IPS DF 6.9 (cell line): Measurements from ENCODE around the gene PADI1.

Experiments
- DNase-seq: peaks from one replicate; pipeline ENCODE4 v3.0.0-alpha.2; 2013; ENCODE audit warnings: low read depth, low spot score
- H3K27ac ChIP-seq: one replicate; pipeline ENCODE4 v1.5.1; 2013; ENCODE audit warnings: low read length, control low read depth
- H3K27me3 ChIP-seq: 2 replicates; pipeline ENCODE4 v1.6.1; 2013; ENCODE audit warnings: mild to moderate bottlenecking, low read length; ENCODE audit not compliant: control insufficient read depth, insufficient read depth
- H3K36me3 ChIP-seq: 2 replicates; pipeline ENCODE4 v1.6.1; 2013; ENCODE audit warnings: low read length; ENCODE audit not compliant: control insufficient read depth, insufficient read depth
- H3K4me1 ChIP-seq: 2 replicates; pipeline ENCODE4 v1.6.1; 2013; ENCODE audit warnings: low read length; ENCODE audit not compliant: control insufficient read depth, insufficient read depth
- H3K4me3 ChIP-seq: 2 replicates; pipeline ENCODE4 v1.5.1; 2013; ENCODE audit warnings: mild to moderate bottlenecking, low read length
- H3K9me3 ChIP-seq: 2 replicates; pipeline ENCODE4 v1.6.1; 2013; ENCODE audit warnings: low read length, inconsistent platforms; ENCODE audit not compliant: control insufficient read depth, insufficient read depth
- whole genome bisulfite sequencing: extraction: QIAGEN DNeasy Blood & Tissue Kit; methylation state at CpG from one replicate; pipeline ENCODE4 v1.1.7; 2013; ENCODE audit warnings: mixed read lengths, missing lambda C conversion rate; ENCODE audit not compliant: insufficient read length, insufficient coverage; 5-methylcytosine and 5-hydroxymethylcytosine counted together

PADI1 gene

DNA sequence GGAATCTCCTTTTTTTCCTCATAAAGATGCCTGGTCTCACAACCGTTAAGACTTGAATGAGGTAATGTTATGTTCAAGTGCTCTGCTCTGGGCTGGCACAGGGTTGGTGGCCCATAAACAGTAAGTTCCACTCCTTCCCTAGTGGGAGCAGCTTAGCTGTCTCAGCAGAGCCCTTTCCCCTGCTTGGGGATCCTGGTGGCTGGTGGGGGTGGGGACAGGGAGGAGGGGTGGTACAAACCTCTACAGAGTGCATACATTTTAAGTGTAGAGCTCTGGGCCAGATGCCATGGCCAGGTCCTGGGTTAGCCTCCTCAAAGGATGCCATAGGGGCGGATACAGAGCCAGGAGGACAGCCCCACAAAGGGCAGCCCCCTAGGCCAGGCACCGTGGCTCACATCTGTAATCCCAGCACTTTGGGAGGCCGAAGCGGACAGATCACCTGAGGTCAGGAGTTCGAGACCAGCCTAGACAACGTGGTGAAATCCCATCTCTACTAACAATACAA lies 20.7 kb upstream of the PADI1 start:
- Histone ChIP-seq H3K27ac (no peak overlapping the region), H3K4me3 (no peak overlapping the region), H3K9me3 (no peaks in the 10 kb centered on the region), H3K36me3 (no peaks in the 10 kb centered on the region), H3K27me3 (no peaks in the 10 kb centered on the region), H3K4me1 (peaks cover 2% of the 10 kb centered on the region; the same call in 1 of the 2 replicates)
- WGBS, result no CpG with 5 or more reads among the region's 7 CpGs
- no peak for DNase-seq

DNA sequence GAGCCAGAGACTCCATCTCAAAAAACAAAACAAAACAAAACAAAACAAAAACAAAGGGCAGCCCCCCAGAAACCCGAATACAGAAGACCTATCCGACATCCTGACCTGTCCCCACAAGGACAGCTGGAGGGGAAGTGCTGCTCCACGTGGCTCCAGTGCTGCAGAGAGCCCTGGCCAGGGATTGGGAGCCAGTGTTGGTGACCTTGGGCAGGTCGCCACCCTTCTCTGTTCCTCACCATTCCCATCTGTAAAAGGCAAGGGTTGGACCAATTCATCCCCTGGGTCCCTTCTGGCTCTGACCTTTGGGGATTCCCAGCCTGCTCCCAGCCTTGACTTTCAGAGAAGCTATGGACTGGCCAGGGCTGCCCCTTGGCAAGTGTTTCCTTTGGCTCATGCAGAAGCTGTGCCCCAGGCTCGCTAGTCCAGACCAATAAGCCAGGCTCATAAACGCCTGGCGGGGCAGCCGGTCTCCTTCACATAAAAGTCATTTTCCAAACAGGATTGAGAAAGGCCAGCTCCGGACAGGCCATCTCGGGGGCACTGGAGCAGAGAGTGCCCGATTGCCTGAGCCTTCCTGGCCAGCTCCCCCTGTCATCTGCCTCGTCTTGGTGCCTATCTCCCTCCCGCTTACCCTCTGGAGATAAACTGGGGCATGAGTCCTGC lies 20.0 kb upstream of the PADI1 start:
- peaks cover 2% of the 10 kb centered on the region; the same call in 1 of the 2 replicates for H3K4me1 ChIP-seq
- no peak overlapping the region for H3K4me3 ChIP-seq
- no peak overlapping the region for H3K27ac ChIP-seq
- H3K27me3 ChIP-seq, result no peaks in the 10 kb centered on the region
- DNase-seq, result no peak
- H3K36me3 ChIP-seq, result no peaks in the 10 kb centered on the region
- WGBS, result no CpG with 5 or more reads among the region's 13 CpGs
- H3K9me3 ChIP-seq, result no peaks in the 10 kb centered on the region

DNA sequence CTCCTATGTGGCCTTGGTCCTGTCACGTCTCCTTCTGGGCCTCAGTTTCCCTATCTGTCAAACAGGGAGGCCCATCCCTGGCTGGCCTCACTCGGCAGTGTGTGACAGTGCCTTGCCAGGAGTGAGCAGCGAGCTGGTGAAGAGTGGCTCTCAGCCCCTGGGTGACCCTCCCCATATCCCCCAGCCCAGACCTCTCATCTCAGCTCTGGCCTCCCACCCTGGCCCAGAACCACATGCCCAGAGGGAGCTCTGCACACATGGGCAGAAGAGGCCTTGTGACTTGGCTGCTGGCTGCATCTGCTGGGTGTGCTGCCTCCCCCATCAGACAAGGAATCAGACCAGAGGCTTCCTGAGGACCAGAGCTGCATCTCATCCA lies 19.5 kb upstream of the PADI1 start:
- no peak overlapping the region for H3K4me3 ChIP-seq
- no peak for DNase-seq
- peaks cover 3% of the 10 kb centered on the region; the same call in 1 of the 2 replicates for H3K4me1 ChIP-seq
- no CpG with 5 or more reads among the region's 3 CpGs for WGBS
- no peaks in the 10 kb centered on the region for H3K27me3 ChIP-seq
- no peaks in the 10 kb centered on the region for H3K36me3 ChIP-seq
- H3K27ac ChIP-seq, result no peak overlapping the region
- no peaks in the 10 kb centered on the region for H3K9me3 ChIP-seq

DNA sequence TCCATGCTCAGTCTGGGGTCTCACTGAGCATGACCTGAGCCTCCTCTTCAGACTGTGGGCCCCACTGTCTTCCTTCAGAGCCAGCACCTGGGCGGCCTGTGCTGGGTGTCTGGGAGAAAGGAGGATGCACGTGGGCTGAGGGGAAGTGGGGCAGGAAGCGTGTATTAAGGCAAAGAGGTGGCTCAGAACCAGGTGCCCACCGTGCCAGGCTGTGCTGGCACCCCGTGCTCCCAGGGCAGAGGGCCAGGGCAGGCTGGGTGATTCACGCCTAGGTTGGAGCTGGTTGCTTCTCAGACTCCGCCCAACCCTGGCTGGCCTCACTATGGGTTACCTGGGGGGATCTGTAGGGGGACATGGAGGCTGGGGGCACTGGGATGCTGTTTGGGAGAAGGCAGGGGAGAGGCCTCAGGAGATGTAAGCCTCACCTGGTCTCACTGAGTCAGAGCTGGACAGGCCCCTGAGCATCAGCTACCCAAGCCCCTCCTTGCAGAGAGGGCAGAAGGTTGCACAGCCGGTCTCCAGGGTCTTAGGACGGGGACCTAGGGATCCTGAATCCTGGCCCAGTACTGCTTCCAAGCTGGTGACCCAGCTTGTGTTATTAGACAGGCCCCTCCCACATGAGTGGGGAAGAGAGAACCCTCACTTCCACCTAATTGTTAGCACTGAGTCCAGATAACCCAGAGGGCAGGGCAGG lies 18.6 kb upstream of the PADI1 start:
- no peak for DNase-seq
- H3K27me3 ChIP-seq, result no peaks in the 10 kb centered on the region
- H3K4me1 ChIP-seq, result peaks cover 3% of the 10 kb centered on the region; the same call in 1 of the 2 replicates
- no peak overlapping the region for H3K27ac ChIP-seq
- no peaks in the 10 kb centered on the region for H3K36me3 ChIP-seq
- no peak overlapping the region for H3K4me3 ChIP-seq
- no CpG with 5 or more reads among the region's 9 CpGs for WGBS
- H3K9me3 ChIP-seq, result no peaks in the 10 kb centered on the region

DNA sequence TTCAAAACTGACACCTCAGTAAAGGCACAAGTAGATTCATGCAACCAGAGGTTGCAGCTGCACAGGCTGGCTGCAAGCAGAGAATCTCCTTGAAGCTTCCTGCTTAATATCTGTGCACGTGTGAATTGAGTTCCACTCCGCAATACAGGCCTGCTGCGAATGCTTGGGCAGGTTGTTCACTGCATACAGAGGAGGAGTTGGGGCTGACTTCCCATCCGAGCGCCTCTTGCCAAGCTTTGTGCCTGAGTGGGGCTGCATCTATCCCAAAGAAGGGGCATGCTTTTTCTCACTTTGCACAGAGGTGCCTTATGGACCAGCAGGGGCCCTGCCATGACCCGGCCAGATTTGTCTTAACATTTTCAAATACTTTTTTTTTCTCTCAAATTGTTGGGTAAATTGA lies 17.9 kb upstream of the PADI1 start:
- H3K9me3 ChIP-seq, result no peaks in the 10 kb centered on the region
- H3K36me3 ChIP-seq, result no peaks in the 10 kb centered on the region
- no peak overlapping the region for H3K27ac ChIP-seq
- peaks cover 3% of the 10 kb centered on the region; the same call in 1 of the 2 replicates for H3K4me1 ChIP-seq
- no peak for DNase-seq
- no CpG with 5 or more reads among the region's 6 CpGs for WGBS
- H3K4me3 ChIP-seq, result no peak overlapping the region
- no peaks in the 10 kb centered on the region for H3K27me3 ChIP-seq

DNA sequence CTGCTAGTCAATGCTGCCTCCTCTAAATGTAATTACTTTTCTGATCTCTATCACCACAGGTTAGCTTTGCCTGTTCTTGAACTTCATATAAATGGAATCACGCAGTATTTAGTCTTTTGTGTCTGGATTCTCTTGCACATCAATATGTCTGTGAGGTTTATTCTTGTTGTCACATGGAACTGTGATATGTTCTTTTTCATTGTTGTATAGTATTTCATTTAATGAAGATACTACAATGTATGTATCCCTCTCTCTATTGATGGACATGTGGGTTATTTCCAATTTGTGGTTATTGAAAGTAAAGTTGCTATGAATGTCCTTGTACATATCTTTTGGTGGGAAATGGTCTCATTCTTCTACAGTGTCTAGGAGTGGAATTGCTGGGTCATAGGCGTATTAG lies 16.7 kb upstream of the PADI1 start:
- no CpG with 5 or more reads among the region's 2 CpGs for WGBS
- Histone ChIP-seq H3K4me1 (peaks cover 3% of the 10 kb centered on the region; the same call in 1 of the 2 replicates), H3K9me3 (no peaks in the 10 kb centered on the region), H3K4me3 (no peak overlapping the region), H3K27me3 (no peaks in the 10 kb centered on the region), H3K27ac (no peak overlapping the region), H3K36me3 (no peaks in the 10 kb centered on the region)
- DNase-seq, result no peak

DNA sequence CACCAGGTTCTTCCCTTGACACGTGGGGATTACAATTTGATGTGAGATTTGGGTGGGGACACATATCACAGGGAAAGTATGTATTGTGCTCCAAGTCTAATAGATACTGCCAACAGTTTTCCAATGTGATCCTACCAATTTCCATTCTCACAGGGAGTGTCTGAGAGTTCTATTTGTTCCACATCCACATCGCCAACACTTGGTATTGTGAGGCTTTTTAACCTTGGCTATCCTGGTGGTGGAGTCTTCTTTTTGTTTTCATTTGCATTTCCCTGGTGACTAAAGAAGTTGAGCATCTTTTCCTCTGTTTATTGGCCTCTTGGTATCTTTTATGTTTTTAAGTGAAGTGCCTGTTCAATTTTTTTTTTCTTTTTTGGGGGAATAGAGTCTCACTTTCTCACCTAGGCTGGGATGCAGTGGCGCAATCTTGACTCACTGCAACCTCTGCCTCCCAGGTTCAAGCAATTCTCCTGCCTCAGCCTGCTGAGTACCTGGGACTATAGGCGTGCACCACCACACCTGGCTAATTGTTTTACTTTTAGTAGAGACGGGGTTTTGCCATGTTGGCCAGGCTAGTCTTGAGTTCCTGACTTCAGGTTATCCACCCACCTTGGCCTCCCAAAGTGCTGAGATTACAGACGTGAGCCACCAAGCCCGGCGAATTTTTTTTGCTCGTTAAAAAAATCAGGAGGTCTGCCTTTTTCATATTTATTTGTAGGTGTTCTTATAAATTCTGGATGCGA lies 15.9 kb upstream of the PADI1 start:
- Histone ChIP-seq H3K4me1 (peaks cover 3% of the 10 kb centered on the region; the same call in 1 of the 2 replicates), H3K27ac (no peak overlapping the region), H3K27me3 (no peaks in the 10 kb centered on the region), H3K4me3 (no peak overlapping the region), H3K9me3 (no peaks in the 10 kb centered on the region), H3K36me3 (no peaks in the 10 kb centered on the region)
- DNase-seq, result no peak
- WGBS, result no CpG with 5 or more reads among the region's 10 CpGs

DNA sequence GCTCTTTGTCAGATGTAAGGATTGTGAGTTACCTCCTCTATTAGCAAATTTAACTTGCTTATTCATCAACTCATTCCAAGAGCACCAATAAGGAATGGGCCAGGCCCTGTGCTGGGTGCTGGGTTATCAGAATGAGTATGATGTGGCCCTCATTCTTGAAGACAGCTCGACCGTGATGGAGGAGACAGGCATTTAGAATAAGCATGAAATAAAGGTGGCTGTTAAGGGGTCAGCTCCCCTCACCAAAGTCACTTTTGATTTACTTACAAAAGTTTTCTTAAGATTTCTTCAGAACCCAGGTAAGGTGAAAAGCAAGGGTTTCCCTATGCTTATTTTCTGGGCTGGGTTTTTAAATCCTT lies 15.3 kb upstream of the PADI1 start:
- Histone ChIP-seq H3K27ac (no peak overlapping the region), H3K4me3 (no peak overlapping the region), H3K27me3 (no peaks in the 10 kb centered on the region), H3K9me3 (no peaks in the 10 kb centered on the region), H3K36me3 (no peaks in the 10 kb centered on the region), H3K4me1 (peaks cover 3% of the 10 kb centered on the region; the same call in 1 of the 2 replicates)
- WGBS, result no CpG with 5 or more reads among the region's 2 CpGs
- DNase-seq, result no peak

DNA sequence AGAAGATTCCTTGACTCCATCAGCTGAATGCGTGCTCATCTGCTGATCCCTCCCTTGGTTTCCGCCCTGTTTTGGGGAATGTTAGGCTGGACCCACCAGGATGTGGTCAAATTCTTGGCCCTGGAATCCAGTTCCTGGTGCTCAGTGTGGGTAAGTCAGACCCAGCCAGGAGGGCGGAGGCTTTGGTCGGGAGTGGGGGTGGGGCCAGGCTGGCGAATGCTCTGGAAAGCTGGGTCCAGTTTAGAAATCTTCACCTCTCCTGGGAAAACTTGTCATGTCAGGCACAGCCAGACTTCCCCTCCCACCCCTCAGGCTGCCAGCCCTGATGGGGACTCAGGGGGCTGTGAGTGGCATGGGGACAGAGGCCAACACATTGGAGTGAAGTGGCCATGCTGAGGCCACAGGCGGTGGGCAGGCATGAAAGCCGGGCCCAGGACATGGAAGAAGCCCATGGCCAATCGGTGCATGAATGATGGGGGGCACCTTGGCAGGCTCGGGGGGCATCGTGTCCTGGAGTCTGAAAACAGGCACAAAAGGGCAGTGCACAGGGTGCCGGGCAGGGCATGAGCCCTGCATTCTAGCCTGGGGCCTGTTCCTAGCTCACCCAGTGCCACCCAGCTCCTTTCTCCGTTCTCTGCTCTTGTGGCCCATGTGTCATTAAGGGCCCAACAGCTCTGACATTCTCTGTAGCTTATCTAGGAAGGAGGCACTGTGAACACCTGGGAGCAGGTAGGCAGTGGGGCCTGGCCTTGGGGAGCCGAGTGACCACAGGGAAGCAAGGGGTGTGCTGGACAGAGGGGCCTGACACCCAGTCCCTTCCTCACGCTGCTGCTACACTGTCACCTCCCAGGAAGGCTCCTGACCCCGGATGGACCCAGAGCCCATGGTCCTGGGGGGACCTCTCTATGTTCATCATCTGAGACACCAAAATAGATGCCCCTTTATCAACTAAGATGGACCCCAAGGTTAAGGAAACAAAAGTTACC lies 14.6 kb upstream of the PADI1 start:
- WGBS, result no CpG with 5 or more reads among the region's 15 CpGs
- Histone ChIP-seq H3K27me3 (no peaks in the 10 kb centered on the region), H3K36me3 (no peaks in the 10 kb centered on the region), H3K4me1 (peaks cover 3% of the 10 kb centered on the region; the same call in 1 of the 2 replicates), H3K4me3 (no peak overlapping the region), H3K27ac (no peak overlapping the region), H3K9me3 (no peaks in the 10 kb centered on the region)
- DNase-seq, result no peak

DNA sequence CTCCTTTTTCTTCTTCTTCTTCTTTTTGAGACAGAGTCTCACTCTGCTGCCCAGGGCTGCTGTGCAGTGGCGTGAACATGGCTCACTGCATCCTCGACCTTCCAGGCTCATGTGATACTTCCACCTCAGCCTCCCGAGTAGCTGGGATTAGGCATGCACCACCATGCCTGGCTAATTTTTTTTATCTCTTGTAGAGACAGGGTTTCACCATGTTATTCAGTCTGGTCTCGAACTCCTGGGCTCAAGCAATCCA lies 13.0 kb upstream of the PADI1 start:
- H3K9me3 ChIP-seq, result no peaks in the 10 kb centered on the region
- no peak for DNase-seq
- H3K36me3 ChIP-seq, result no peaks in the 10 kb centered on the region
- H3K27me3 ChIP-seq, result no peaks in the 10 kb centered on the region
- H3K4me1 ChIP-seq, result 0 out of 2 replicates have a peak, but pooled peaks cover 1% of the 10 kb centered on the region
- H3K4me3 ChIP-seq, result no peak overlapping the region
- H3K27ac ChIP-seq, result no peak overlapping the region
- no CpG with 5 or more reads among the region's 4 CpGs for WGBS
